ENCODE measurements around the gene B4GALT2.

Gene B4GALT2

GRCh38 chr1:43982808-43983207 is 3.8 kb downstream of the B4GALT2 start:
- no peak for DNase-seq (ENCODE audit: low read depth in 2 of 2)
- TF ChIP-seq CTCF (IDR thresholded peaks at IDR 0.05; ENCODE audit: low read depth, low read length), result no peak
- no peak overlapping the region for H3K4me3 ChIP-seq (replicated peaks in 1 of 2; ENCODE audit: low read depth in 2 of 2, low read length in 2 of 2)

DNA sequence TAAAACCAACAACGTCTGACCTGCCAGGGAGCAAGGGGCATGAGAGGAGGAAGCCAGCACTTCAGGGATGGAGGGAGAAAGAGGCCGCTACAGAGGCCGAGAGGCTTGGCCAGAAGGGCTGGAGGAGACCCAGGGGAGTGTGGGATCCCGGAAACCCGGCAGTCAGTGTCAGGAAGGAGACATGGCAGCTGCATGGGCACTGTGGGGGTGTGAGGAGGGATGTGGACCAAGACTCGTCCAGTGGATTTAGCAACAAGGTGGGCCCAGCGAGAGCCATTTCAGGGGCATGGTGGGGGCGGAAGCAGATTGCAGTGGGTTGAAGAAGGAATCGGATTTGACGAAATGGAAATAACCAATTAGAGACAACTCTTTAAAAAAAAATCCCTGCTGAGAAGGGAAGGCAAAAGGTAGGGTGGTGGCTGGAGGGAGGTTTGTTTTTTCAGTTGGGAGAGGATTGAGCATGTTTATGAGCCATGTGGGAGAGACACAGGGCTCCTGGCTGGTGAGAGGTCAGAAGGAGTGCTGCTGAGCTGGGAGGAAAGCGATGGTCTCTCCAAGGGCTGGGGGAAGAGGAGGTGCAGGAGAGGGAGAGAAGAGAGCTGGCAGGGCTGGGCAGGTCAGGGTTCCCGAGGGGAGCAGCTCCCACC is 4.4 kb downstream of the B4GALT2 start:
- no peak overlapping the region for H3K4me3 ChIP-seq (replicated peaks in 1 of 2; ENCODE audit: low read depth in 2 of 2, low read length in 2 of 2)
- no peak for DNase-seq (ENCODE audit: low read depth in 2 of 2)
- no peak for TF ChIP-seq CTCF (IDR thresholded peaks at IDR 0.05; ENCODE audit: low read depth, low read length)

DNA sequence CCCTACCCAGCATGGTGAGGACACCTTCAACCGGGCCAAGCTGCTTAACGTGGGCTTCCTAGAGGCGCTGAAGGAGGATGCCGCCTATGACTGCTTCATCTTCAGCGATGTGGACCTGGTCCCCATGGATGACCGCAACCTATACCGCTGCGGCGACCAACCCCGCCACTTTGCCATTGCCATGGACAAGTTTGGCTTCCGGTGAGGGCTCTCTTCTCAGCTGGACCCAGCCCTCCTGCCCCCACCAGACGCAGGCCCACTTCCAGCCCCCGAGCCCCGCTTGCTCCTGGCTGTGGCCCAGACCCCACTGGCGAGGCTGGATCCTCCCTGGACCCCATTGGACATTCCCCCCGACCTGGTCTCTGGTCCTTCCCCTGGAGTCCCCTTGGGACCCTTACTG is 5.8 kb downstream of the B4GALT2 start:
- no peak for TF ChIP-seq CTCF (IDR thresholded peaks at IDR 0.05; ENCODE audit: low read depth, low read length)
- no peak for DNase-seq (ENCODE audit: low read depth in 2 of 2)
- no peak overlapping the region for H3K4me3 ChIP-seq (replicated peaks in 1 of 2; ENCODE audit: low read depth in 2 of 2, low read length in 2 of 2)

DNA sequence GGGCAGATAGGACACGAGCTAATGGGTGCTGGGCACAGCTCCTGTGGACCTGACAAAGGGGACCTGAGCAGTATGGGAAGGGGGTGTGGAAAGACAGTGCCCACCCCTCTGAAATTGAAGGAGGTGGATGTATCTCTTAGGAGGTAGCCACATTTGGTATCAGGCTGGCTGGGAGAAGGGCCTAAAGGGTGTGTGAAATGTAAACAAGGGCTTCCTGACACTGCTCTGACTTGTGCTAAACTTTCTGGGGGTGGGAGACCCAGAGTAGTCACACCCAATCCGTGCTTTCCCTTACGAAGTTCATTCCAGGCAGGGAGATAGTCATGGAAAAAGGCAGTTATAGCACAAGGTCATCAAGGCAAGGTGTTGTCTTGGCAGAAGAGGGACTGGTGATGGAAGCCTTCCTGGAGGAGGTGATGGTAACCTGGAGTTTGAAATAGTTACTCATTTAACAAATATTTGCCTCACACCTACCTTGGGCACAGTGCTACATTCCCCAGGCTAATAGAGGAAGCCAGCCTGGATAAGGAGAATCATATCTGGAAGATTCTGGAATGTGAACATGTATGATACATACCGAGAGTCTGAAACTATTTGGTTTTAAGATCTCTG is 7.1 kb downstream of the B4GALT2 start:
- no peak for DNase-seq (ENCODE audit: low read depth in 2 of 2)
- no peak for TF ChIP-seq CTCF (IDR thresholded peaks at IDR 0.05; ENCODE audit: low read depth, low read length)

DNA sequence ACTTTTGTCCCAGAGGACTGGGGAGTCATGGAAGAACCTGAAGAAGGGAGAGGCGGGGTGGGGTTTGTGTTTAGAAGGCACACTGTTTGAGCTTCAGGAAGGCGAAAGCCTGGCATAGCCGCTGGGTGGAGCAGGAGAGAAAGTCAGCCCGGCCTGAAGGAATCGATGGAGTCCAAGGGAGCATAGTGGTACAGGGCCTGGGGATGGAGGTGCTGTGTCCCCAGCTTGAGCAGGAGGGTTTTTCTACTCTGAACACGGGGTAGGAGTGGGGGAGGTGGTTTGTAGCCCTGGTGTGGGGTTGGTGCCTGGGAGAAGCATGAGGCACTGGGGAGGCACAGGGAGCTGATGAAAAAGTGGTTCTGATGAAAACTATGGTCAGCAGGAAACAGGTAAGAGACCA is 7.7 kb downstream of the B4GALT2 start:
- no peak for DNase-seq (ENCODE audit: low read depth in 2 of 2)
- no peak overlapping the region for H3K4me3 ChIP-seq (replicated peaks in 1 of 2; ENCODE audit: low read depth in 2 of 2, low read length in 2 of 2)
- TF ChIP-seq CTCF (IDR thresholded peaks at IDR 0.05; ENCODE audit: low read depth, low read length), result no peak

More for the DNA sequence above, 7.1 kb downstream of the B4GALT2 start:
- no peak overlapping the region for H3K4me3 ChIP-seq (replicated peaks in 1 of 2; ENCODE audit: low read depth in 2 of 2, low read length in 2 of 2)

DNA sequence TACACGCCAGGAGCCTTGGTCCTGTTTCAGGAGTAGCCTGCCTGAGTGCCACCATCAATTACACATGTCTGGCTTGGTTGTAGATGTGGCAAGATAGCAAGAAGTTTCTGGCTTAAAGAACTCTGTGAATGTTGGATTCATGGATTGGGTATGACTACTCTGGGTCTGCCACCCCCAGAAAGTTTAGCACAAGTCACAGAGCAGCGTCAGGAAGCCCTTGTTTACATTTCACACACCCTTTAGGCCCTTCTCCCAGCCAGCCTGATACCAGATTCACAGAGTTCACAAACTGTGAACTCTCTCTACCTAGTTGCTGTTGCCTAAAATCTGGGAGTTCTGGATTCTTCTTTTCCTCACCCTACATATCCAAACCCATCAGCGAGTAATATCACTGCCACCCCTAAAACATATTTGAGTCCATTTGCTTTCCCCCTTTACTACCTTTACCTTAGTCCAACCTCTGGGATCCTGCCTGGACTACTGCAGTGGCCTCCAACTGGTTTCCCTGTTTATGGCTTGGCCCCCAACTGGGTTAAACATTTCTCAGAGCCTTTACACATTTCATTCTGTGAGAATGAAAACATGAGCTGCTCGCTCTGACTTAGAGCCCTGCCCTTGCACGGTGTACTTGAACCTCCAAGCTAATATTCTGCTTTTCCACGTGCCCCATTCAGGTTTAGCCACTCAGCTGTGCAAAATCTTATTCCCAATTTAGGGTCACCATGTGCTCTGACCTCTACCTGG is 8.3 kb downstream of the B4GALT2 start:
- no peak for TF ChIP-seq CTCF (IDR thresholded peaks at IDR 0.05; ENCODE audit: low read depth, low read length)
- no peak overlapping the region for H3K4me3 ChIP-seq (replicated peaks in 1 of 2; ENCODE audit: low read depth in 2 of 2, low read length in 2 of 2)
- no peak for DNase-seq (ENCODE audit: low read depth in 2 of 2)

All from cardiac fibroblast (primary cell).